ENCODE measurements around the gene NEURL1B. TPM values are rescaled to one million over a fixed set of nuclear protein-coding genes. Genes with fewer than 3 reads are reported as not detected.

Gene NEURL1B
- total and polyA plus RNA-seq, 12 donors, result 14.4 to 45.8 (median 21.6) TPM

GRCh38 chr5:172637110-172637580 lies 3.9 kb upstream of the NEURL1B start:
- Histone ChIP-seq H3K4me3 (no peak overlapping the region), H3K27me3 (peaks cover 0 to 16% (median 0%) of the 10 kb centered on the region in 7 donors), H3K36me3 (no peaks in the 10 kb centered on the region), H3K27ac (no peak overlapping the region), H3K9me3 (no peaks in the 10 kb centered on the region), H3K4me1 (peaks cover 0 to 22% (median 15%) of the 10 kb centered on the region in 9 donors)
- 46 to 66% methylated on average over 10 of the region's 10 CpGs for WGBS, 2 donors
- no peak for DNase-seq
- no peak for TF ChIP-seq CTCF (IDR thresholded peaks at IDR 0.05)
- peak in 6 of 8 donors; percentile 10 to 56 (median 28) for ATAC-seq
- intact Hi-C loops (cut with DNase I), result no loop called here

GRCh38 chr5:172637740-172638139 lies 3.3 kb upstream of the NEURL1B start:
- ATAC-seq (no peak), DNase-seq (no peak)
- H3K4me3 ChIP-seq, result no peak overlapping the region
- H3K27ac ChIP-seq, result no peak overlapping the region
- H3K27me3 ChIP-seq, result peaks cover 0 to 22% (median 0%) of the 10 kb centered on the region in 7 donors
- no peaks in the 10 kb centered on the region for H3K36me3 ChIP-seq
- no peak for TF ChIP-seq CTCF (IDR thresholded peaks at IDR 0.05)
- WGBS, 2 donors, result 92 to 98% methylated on average over 2 of the region's 2 CpGs
- no peaks in the 10 kb centered on the region for H3K9me3 ChIP-seq
- H3K4me1 ChIP-seq, result peaks cover 0 to 27% (median 15%) of the 10 kb centered on the region in 9 donors
- intact Hi-C loops (cut with DNase I), result no loop called here

GRCh38 chr5:172638209-172638768 lies 2.8 kb upstream of the NEURL1B start:
- 92 to 93% methylated on average over 3 of the region's 3 CpGs for WGBS, 2 donors
- peaks cover 0 to 27% (median 0%) of the 10 kb centered on the region in 7 donors for H3K27me3 ChIP-seq

GRCh38 chr5:172640139-172640538 lies 924 bp upstream of the NEURL1B start:
- Histone ChIP-seq H3K9me3 (no peaks in the 10 kb centered on the region), H3K4me1 (peaks cover 0 to 49% (median 28%) of the 10 kb centered on the region in 9 donors), H3K36me3 (peaks cover 0 to 20% (median 0%) of the 10 kb centered on the region in 9 donors), H3K27ac (peak overlapping the region; percentile 59 to 99 (median 96)), H3K4me3 (peak overlapping the region in 3 of 10 donors; percentile 85 to 99 (median 99)), H3K27me3 (peaks cover 0 to 30% (median 0%) of the 10 kb centered on the region in 7 donors)
- TF ChIP-seq CTCF (IDR thresholded peaks at IDR 0.05), result no peak
- intact Hi-C loops (cut with DNase I), result loop anchor here (1.0 to 10.0 kb wide), 13 partner anchors 33 to 163 kb away; no protein-coding TSS in a partner anchor
- WGBS, 2 donors, result 74 to 81% methylated on average over 5 of the region's 5 CpGs
- no peak for DNase-seq
- ATAC-seq, result no peak

More at GRCh38 chr5:172638209-172638768, 2.8 kb upstream of the NEURL1B start:
- DNase-seq, result no peak
- Histone ChIP-seq H3K4me3 (no peak overlapping the region), H3K36me3 (peaks cover 0 to 5% (median 0%) of the 10 kb centered on the region in 9 donors), H3K27ac (no peak overlapping the region), H3K9me3 (no peaks in the 10 kb centered on the region), H3K4me1 (peaks cover 0 to 32% (median 19%) of the 10 kb centered on the region in 9 donors)
- TF ChIP-seq CTCF (IDR thresholded peaks at IDR 0.05), result no peak
- intact Hi-C loops (cut with DNase I), result no loop called here
- no peak for ATAC-seq
